ENCODE measurements around the gene SUGT1.
"Not testable (repeated sequence)": the region's sequence is repeated elsewhere in the genome, so short reads cannot be mapped to it uniquely, and the experiment has no call there.

SUGT1 gene

DNA sequence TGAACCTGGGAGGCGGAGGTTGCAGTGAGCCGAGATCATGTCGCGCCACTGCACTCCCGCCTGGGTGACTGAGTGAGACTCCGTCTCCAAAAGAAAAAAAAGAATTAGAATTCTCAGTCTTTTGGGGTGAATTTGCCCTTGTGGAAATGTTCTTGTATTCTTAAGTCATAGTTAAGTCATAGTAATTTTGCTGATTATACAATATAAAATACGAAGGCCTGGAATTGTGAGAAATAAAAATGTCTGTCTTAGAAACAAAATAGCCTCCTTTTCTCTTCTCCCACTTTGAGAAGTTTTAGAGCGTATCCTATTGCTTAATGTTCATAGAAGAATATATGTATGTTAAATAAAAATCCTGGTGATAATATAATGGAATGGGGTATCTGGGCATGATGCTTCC lies 18.1 kb downstream of the SUGT1 start:
- DNase-seq: no peak

DNA sequence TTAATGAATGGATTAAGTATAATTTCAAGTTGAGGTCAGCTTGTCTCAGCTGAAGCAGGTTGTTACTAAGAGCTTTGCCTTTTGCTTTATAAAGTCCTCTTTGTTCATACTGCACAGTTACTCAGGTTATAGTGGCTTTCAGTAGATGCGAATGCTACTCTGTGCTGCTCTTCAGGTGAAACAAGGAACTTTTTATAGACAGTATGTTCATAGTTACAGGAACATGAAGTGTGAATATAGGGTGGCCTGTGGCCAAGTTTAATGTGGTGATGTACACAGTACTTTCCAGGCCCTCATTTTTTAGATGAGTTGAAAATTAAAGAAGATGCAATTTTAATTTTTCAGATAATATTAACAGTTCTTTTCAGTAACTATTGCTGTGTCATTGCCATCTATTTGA lies 20.8 kb downstream of the SUGT1 start:
- DNase-seq: no peak

DNA sequence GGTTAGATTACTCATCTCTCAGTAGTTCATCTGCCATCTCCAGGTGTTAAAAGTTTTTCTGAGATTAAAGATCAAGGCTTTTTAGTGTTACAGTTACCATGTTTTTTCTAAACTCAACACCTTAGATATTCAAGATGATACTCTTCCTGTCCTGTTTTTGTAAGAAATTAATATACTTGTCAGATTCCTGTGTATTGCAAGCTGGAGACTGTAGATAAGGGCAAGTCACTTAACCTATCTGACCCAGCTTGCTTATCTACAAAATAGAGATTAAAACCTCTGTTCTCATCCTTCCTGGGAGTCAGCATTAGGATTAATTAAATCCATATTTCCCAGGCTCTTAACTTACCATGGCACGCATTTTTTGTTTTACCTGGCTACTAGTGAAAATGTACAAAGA lies 25.2 kb downstream of the SUGT1 start:
- no peak for DNase-seq

DNA sequence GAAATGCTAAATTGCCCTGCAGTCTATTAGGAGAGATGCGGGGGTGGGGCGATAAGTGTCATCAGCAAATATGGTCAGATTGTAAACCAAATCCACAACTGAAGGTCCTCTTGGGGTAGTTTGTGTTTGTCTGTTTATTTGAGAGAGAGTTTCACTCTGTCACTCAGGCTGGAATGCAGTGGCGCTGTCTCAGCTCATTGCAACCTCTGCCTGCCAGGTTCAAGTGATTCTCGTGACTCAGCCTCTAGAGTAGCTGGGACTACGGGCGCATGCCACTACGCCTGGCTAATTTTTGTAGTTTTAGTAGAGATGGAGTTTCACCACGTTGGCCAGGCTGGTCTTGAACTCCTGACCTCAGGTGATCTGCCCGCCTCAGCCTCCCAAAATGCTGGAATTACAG lies 33.2 kb downstream of the SUGT1 start:
- DNase-seq: not testable (repeated sequence)

DNA sequence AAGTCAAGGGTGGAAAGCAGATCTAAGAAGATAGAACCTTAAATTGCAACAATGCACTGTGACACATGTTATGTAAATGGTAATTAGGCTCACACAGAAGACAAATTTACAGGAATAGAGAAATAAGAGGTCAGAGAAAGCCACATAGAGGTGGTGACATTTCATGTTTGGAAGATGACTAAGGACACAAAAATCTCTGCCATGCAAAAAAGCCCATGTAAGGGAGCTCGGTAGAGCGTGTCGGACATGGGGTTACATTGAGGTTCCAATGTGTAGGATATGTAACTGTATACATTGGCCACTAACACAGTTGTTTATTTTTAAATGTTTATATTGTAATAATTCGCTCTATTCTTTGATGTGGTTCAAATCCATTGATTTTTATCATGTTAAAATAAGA lies 33.7 kb downstream of the SUGT1 start:
- DNase-seq: no peak

DNA sequence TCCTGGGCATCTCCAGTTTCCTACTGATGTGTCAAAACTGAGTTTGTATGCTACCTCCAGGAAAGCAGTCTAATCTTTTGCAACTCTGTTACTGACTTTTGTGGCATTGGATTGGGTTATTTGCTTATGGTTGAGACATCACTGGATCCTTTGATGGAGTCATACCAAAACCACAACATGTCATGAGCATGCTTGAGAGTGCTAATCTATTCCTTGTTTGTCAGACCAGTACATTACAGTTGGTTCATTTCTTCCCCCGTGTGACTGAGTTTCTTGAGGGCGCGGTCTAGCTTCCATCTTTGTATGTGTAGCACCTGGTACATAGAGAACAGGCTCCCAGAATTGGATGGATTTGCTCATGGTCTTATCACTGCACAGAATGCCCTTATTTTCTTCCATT lies 43.2 kb downstream of the SUGT1 start:
- DNase-seq: no peak

DNA sequence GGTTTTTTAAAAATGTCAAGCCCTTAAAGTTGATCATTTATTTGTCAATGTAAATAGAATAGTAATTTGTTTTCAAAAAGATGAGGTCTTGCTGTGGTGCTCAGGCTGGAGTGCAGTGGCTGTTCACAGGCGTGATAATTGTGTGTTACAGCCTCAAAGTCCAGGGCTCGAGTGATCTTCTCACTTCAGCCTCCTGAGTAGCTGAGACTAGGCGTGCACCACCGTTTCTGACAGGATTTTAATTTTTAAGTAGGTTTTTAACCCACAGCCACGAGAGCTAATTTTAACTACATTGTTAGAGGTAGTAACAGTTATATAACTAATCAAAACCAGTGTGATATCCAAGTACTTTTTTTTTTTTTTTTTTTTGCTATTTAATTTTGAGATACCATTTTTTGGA lies 43.9 kb downstream of the SUGT1 start:
- no peak for DNase-seq

DNA sequence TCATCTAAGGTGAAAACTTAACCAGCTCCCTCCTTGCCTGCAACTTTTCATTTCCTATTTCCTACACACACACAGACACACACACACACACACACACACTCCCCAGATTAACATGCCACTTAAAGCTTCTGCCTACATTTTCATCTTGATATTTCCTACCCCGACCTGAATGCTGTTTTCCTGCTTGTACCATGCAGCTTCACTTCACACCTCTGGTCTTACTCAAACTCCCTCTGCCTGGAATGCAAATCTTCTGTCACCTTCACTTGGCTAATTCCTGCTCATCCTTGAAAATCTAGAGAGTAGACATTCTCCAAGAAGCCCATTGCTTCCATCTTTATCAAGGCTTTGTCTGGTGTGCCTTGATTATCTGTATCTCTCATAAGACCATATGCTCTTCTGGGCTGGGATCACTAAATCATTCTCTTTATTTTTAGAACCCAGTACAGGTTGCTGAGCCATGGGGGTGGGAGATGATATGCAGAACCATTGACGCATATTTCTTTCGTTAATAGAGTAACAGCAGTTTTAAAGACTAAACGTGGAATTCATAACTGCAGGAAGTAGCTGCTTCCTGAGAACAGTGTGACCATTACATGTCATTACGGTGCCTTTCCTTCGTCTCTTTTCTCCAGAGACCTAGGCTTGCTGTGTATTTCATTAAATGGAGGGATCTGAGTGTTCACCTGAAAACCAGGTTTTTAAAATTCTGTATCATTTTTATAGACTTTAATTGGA lies 49.3 kb downstream of the SUGT1 start:
- no peak for DNase-seq

DNA sequence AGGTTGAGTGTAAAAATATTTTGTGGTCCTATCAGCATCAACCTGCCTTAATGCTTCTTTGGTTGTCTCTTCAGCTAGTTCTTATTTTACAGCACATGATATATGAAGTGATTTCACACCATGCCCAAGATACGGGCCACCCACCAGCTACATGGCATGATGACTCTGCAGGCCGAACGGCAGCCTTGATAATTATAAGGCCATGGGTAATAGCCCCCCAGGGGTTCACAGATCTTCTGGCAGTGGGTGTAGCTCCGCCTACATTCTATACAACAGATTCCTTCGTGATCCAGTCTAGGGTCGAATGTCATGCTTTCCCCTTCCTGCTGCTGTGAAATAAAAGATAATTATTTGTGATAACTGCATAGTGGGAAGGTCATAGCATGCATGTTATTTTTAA lies 50.8 kb downstream of the SUGT1 start:
- DNase-seq: no peak

DNA sequence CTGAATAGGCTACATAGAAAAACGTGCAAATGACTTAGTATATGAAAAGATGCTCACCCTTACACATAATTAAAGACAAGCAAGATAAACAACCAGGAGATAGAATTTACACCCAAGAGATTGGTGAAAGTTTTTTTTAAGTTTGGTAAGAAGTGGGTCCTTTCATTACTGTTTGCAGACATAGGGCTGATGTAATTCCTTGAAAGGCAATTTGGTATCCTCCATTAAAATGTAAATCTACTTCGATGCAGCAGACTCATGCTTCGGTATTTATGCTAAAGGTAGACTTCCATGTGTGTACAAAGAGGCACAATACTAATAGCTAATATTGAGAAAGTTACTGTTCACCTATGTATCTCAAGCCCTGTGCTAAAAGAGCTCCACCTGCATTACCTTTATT lies 53.4 kb downstream of the SUGT1 start:
- no peak for DNase-seq

DNA sequence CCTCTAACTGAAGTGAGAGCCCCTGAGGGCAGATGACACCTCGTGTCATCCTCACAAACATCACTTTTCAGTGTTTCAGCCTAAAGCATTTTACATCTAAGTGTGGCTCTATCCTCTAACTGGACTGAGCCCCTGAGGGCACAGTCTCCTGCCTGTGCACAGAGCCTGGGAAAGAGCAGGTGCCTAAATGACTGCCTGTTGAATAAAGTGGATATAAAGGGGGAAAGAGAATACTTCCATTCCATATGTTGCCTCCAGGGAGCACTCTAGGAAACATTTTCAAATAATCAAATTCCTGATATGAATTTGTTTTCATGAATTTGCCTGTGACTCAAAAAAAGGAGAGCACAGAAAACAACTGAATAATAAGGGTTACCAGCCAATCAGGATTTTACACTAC lies 54.7 kb downstream of the SUGT1 start:
- DNase-seq: no peak

DNA sequence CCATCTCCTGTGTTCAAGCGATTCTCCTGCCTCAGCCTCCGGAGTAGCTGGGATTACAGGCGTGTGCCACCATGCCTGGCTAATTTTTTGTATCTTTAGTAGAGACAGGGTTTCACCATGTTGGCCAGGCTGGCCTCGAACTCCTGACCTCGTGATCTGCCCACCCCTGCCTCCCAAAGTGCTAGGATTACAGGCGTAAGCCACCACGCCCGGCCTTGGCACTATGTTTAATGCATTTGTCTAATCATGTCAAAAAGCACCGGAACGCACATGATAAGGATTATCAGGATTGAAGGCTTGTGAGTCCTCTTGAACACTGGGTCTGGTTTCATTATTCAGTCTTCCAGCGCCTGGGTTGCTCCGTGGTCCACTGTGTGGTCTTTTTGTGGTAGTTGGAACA lies 55.6 kb downstream of the SUGT1 start:
- DNase-seq: not testable (repeated sequence)

DNA sequence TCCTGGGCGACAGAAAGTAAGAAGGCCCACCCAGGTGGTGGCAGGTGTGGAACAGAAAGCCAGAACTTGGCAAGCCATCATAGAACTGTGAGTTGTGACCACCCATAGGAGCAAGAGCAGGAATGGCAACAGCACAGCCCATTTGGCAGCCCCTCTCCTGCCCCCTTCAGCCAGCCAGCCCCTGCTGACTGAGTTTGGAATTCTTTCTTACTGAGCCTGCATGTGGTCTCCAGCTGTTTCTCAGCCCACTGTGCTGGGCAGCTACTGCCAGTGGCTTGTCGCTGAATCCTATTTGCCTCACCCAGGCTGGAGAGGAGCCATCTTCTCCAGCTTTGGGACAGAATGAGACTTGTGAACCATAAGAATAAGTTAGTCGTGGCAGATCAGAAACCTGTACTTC lies 58.6 kb downstream of the SUGT1 start:
- no peak for DNase-seq

DNA sequence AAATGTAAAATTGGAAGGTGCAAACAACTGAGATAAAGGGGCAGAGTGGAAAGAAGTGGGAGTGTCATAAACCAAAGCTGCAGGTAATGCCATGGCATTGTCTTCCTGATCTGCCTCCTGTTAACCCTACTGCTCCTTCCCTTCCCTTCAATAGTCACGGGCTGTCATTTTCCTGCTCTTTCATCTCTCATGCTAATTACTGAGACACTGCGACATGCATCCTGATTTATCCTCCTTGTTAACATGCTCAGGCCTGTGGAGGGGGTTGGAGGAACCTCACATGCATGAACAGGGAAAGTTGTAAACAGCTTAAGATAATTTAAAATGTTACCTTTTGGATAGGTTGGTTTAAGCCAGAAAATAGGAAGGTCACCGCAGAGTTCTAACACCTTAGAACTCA lies 59.7 kb downstream of the SUGT1 start:
- no peak for DNase-seq

DNA sequence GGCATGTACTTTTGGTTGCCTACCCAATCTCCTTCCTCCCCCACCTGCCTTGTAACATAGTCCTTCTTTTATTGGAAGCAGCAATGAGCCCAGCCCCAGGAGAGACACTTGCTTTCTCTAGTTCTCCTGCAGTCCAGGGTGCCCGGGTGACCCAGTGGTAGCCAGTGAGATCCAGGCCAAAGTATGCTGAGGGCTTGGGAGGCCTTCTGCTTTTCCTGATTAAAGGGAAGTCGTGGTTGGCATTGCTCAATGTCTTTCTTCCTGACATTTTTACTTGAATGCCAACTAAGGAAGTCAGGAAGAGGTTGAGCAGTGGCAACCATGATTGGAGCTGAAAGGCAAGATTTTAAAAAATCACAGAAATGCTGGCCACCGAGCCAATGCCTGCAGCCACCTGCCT lies 61.3 kb downstream of the SUGT1 start:
- DNase-seq: no peak

DNA sequence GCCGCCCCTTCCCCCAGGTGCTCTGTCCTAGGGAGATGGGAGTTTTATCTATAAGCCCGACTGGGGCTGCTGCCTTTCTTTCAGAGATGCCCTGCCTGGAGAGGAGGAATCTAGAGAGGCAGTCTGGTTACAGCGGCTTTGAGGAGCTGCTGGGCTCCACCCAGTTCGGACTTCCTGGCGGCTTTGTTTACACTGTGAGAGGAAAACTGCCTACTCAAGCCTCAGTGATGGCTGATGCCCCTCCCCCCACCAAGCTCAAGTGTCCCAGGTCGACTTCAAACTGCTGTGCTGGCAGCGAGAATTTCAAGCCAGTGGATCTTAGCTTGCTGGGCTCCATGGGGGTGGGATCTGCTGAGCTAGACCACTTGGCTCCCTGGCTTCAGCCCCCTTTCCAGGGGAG lies 68.3 kb downstream of the SUGT1 start:
- DNase-seq: not testable (repeated sequence)

DNA sequence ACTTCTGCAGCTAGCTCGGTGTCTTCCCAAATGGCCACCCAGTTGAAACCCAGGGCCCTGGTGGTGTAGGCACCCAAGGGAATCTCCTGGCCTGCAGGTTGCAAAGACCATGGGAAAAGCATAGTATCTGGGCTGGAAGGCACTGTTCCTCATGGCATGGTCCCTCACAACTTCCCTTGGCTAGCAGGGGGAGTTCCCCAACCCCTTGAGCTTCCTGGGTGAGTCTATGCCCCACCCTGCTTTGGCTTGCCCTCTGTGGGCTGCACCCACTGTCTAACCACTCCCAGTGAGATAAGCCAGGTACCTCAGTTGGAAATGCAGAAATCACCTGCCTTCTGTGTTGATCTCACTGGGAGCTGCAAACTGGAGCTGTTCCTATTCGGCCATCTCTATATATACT lies 68.7 kb downstream of the SUGT1 start:
- not testable (repeated sequence) for DNase-seq

DNA sequence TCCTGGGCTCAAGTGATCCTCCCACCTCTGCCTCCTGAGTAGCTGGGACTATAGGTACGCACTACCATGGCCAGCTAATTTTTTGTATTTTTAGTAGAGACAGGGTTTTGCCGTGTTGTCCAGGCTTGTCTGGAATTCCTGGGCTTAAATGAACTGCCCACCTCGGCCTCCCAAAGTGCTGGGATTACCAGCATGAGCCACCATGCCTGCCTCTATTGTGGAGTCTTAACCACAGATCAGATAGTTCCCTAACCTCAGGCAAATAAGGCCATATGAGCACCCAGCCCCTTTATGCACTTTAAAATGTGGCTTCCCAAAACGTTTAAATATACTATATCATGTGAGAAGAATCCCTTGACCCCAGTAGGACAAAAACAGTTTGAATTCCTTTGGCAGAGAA lies 70.5 kb downstream of the SUGT1 start:
- no peak for DNase-seq

DNA sequence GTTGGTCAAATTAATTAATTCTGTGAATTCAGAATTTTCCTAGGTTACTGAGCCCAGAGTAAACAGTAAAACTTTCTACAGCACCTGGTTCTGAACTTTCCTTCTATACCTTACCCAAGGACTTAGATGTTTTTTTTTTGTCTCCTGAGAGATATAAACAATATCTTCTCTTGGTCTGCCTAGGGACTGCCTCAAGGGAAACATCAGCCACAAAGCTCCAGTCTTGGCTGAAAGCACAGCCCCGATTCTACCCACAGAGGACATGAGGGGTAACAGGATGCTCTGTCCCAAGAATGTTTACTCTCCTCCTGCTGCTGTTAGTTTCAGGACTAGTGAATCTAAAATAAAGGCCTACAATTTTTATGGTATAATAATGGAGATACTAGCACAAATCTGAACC lies 72.7 kb downstream of the SUGT1 start:
- no peak for DNase-seq

DNA sequence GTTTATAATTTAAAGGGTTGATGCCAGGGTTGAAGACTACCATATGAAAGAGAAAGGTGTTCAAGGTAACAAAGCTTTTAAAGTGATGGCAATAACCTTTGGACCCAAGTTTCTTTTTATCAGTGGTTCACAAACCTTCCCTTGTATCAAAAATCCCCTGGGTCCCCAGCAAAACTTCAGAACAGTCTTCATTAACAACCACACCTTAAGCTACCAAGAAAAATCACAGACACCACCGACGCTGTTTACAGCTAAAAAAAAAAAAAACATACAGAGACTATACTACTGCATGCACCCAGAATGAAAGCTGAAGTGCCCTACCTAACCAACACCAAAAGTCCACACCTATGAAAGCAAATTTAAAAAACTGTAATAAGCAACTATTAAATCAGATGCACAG lies 73.6 kb downstream of the SUGT1 start:
- no peak for DNase-seq

DNA sequence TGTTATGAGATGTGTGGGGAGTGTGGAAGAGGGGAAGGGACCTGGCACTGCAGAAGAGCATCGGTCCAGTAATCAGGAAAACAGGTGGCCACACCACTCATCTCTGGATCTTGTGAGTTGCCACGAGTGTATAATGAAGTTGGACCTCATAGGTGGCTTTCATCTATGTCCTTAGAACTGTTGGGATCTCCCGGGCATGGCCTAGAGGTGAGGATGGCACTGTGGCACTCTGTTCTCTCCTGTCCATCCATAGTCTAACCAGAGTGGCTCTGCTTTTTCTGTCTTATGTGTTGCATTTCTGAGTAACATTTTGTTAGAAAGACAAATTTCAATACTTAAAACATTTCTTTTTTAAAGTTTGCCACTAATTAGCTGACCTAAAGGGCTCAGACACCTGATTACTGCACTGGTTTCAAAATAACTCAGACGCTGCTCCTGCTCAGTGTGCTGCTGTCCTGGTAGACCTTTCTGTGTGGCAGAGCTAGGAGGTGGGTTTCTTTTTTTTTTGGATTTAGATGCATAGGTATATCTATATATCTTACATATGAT lies 81.5 kb downstream of the SUGT1 start:
- no peak for DNase-seq

DNA sequence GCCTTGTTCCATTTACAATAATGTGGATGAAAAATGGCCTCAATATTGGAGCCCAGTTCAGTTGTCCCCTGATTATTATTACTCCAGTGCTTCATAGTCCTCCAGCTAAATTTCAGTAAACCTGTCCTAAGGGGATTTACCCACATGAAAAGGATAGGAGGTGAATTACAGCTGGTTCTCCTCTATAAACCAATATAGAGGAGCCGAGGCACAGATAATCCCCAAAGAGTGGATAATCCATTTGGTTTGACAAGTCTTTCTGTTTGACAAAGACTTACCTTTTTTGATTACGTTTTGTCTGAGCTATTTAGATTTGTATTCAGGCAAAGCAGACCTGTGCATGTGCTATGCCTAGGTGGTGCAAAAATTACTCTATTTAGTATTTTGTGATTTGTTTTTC lies 84.3 kb downstream of the SUGT1 start:
- DNase-seq: no peak

DNA sequence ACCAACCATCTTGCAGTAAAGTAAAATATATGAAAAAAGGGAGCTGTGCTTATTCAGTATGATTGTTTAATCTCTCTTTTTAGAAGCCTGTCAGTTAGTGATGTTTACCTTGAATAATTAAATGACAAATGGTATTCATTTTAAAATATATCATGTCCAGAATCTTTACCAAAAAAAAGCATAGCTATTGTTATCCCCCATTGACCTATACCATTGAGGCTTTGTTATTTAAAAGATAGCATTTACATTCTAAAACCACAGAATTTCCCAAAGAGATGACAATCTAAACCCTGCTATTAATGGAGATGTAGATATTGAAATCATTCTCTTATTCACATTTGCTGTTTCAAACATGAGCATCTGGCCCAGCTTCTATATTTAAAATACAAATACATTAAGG lies 84.8 kb downstream of the SUGT1 start:
- DNase-seq: no peak

DNA sequence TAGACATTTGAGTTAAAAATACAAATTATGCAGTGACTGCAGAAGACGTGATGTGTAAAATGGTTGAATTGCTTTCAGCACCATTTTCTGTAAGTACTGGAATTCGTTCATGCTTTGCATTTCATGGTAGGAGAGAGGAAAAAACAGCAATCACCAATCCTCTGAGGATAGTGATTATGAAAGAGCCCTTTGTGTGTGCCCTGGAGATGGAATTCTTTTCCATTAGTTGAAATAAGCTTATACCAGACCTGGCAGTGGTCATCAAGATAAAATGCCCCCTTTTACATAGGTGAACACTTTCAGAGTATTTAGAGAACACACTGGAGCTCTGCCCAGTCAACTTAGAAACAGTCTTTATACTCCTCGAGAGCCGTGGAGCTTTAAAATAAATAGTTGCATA lies 85.3 kb downstream of the SUGT1 start:
- no peak for DNase-seq

DNA sequence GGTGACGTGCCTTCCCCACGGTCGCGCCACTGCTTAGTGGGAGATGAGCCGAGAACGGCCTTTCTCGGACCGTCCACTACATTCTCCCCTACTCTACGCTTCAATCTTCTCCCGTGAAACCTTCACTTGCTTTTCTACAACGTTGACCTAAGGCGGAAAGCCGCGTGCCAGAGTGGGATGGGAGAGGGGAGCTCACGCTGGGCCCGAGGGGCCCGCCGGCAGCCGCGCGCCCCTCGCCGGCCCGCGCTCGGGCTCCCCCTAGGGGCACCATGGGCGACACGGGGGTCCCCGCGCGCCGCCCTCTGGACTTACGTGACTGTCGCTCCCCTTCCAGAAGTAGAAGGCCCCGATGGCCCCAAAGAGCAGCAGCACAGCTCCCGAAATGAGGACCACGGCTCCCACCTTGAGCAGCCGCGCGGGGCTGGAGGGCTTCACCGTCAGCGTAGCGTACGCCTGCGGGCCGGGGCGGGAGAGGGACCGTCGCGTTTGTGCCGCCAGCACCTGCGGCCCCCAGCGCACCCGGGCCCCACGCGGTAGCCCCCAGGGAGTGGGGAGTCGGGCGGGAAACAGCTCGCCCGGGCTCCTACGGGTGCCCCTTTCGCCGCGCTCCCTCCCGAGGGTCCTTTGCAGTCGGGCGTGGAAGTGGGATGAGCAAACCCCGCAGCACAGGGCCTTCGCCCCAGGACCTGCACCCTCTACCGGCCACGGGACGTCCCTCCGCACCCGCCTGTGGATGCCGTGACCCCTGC lies 86.3 kb downstream of the SUGT1 start:
- no peak for DNase-seq

Measured in NCI-H1436 treated with DMSO at 0.1 percent for 48 hours (cell line).